ENCODE results near the gene TDRD10.

Gene TDRD10

GRCh38 chr1:154502066-154502743, at the start of gene TDRD10, which contains the start of gene SHE:
Gene TDRD10, plus strand, starts transcription at chr1:154502219. Its CDS starts 4,685 bp downstream, at chr1:154506904.
Gene SHE, minus strand, starts transcription at chr1:154502412. Its CDS starts 386 bp downstream, at chr1:154502026.
- DNase-seq = no peak

GRCh38 chr1:154453161-154453560, 48.9 kb upstream of the TDRD10 start:
- DNase-seq = no peak

GRCh38 chr1:154453574-154454352, 48.3 kb upstream of the TDRD10 start:
- no peak for DNase-seq

GRCh38 chr1:154454386-154455120, 47.5 kb upstream of the TDRD10 start:
- no peak for DNase-seq

- no peak for DNase-seq
Observed at GRCh38 chr1:154456631-154457030, 45.4 kb upstream of the TDRD10 start.

- DNase-seq = no peak
Observed at GRCh38 chr1:154459080-154459479, 42.9 kb upstream of the TDRD10 start.

- DNase-seq = no peak
Observed at GRCh38 chr1:154460695-154461260, 41.2 kb upstream of the TDRD10 start.

- DNase-seq = no peak
Observed at GRCh38 chr1:154463512-154463990, 38.5 kb upstream of the TDRD10 start.

GRCh38 chr1:154465621-154466195, 36.3 kb upstream of the TDRD10 start:
- no peak for DNase-seq

- no peak for DNase-seq
Observed at GRCh38 chr1:154466206-154466605, 35.8 kb upstream of the TDRD10 start.

- DNase-seq = no peak
Observed at GRCh38 chr1:154466921-154467417, 35.0 kb upstream of the TDRD10 start.

GRCh38 chr1:154467434-154468102, 34.5 kb upstream of the TDRD10 start:
- no peak for DNase-seq

GRCh38 chr1:154468535-154469250, 33.3 kb upstream of the TDRD10 start:
- no peak for DNase-seq

- DNase-seq = no peak
Observed at GRCh38 chr1:154469844-154470560, 32.0 kb upstream of the TDRD10 start.

GRCh38 chr1:154471304-154471703, 30.7 kb upstream of the TDRD10 start:
- no peak for DNase-seq

GRCh38 chr1:154474802-154475201, 27.2 kb upstream of the TDRD10 start:
- no peak for DNase-seq

- no peak for DNase-seq
Observed at GRCh38 chr1:154476791-154477190, 25.2 kb upstream of the TDRD10 start.

- DNase-seq = no peak
Observed at GRCh38 chr1:154478013-154478412, 24.0 kb upstream of the TDRD10 start.

- no peak for DNase-seq
Observed at GRCh38 chr1:154478639-154479038, 23.4 kb upstream of the TDRD10 start.

GRCh38 chr1:154479764-154480421, 22.1 kb upstream of the TDRD10 start:
- peak in 1 of 2 experiments; percentile 30 for DNase-seq

All from cerebellar nuclear complex (tissue), 1 donor.